ENCODE measurements around the gene S100A3. TPM values are rescaled to one million over a fixed set of nuclear protein-coding genes. Genes with fewer than 3 reads are reported as not detected.
"Not testable (repeated sequence)": the region's sequence is repeated elsewhere in the genome, so short reads cannot be mapped to it uniquely, and the experiment has no call there.

The S100A3 gene
- not detected in 2 replicates for total RNA-seq
- long read RNA-seq = 0 reads

GRCh38 chr1:153548722-153549688 is at the start of gene S100A3:
S100A3 (minus strand) TSS chr1:153549258; CDS start chr1:153548485, 773 bp downstream.
- Mint-ChIP-seq H3K4me1 (peaks cover 64% of the 10 kb centered on the region), H3K4me3 (peak within 1 kb of the TSS; percentile 38), H3K36me3 (ENCODE audit: low read depth) (no peaks in the 10 kb centered on the region), H3K9me3 (no peaks in the 10 kb centered on the region), H3K27ac (ENCODE audit: unreplicated experiment) (peak within 1 kb of the TSS; percentile 75), H3K27me3 (ENCODE audit: low read depth) (no peaks in the 10 kb centered on the region)
- no peak for TF ChIP-seq CTCF (conservative IDR thresholded peaks at IDR 0.05)
- DNase-seq (ENCODE audit: low read depth, low spot score) = no peak

GRCh38 chr1:153598309-153599172 is 49.5 kb upstream of the S100A3 start:
- no peak for TF ChIP-seq CTCF (conservative IDR thresholded peaks at IDR 0.05)
- Mint-ChIP-seq H3K27ac (ENCODE audit: unreplicated experiment) (peak overlapping the region; percentile 94), H3K4me3 (peak overlapping the region; percentile 14), H3K27me3 (ENCODE audit: low read depth) (no peaks in the 10 kb centered on the region), H3K4me1 (peaks cover 25% of the 10 kb centered on the region), H3K9me3 (no peaks in the 10 kb centered on the region), H3K36me3 (ENCODE audit: low read depth) (no peaks in the 10 kb centered on the region)
- DNase-seq (ENCODE audit: low read depth, low spot score) = no peak

- Mint-ChIP-seq H3K27me3 (ENCODE audit: low read depth) (no peaks in the 10 kb centered on the region), H3K4me1 (peaks cover 35% of the 10 kb centered on the region), H3K27ac (ENCODE audit: unreplicated experiment) (peak overlapping the region; percentile 35)
Measured at GRCh38 chr1:153597206-153597605, 48.1 kb upstream of the S100A3 start.

GRCh38 chr1:153592748-153593147 is 43.7 kb upstream of the S100A3 start:
- Mint-ChIP-seq H3K4me1 (peaks cover 27% of the 10 kb centered on the region), H3K4me3 (peak overlapping the region; percentile 22), H3K27me3 (ENCODE audit: low read depth) (no peaks in the 10 kb centered on the region), H3K36me3 (ENCODE audit: low read depth) (no peaks in the 10 kb centered on the region), H3K27ac (ENCODE audit: unreplicated experiment) (peak overlapping the region; percentile 23), H3K9me3 (no peaks in the 10 kb centered on the region)
- no peak for DNase-seq (ENCODE audit: low read depth, low spot score)
- TF ChIP-seq CTCF (conservative IDR thresholded peaks at IDR 0.05) = no peak

More at GRCh38 chr1:153597206-153597605, 48.1 kb upstream of the S100A3 start:
- no peaks in the 10 kb centered on the region for H3K9me3 Mint-ChIP-seq
- no peak for TF ChIP-seq CTCF (conservative IDR thresholded peaks at IDR 0.05)
- H3K4me3 Mint-ChIP-seq = no peak overlapping the region
- no peak for DNase-seq (ENCODE audit: low read depth, low spot score)
- H3K36me3 Mint-ChIP-seq (ENCODE audit: low read depth) = no peaks in the 10 kb centered on the region

GRCh38 chr1:153588482-153588881 is 39.4 kb upstream of the S100A3 start:
- no peak for TF ChIP-seq CTCF (conservative IDR thresholded peaks at IDR 0.05)
- Mint-ChIP-seq H3K27me3 (ENCODE audit: low read depth) (no peaks in the 10 kb centered on the region), H3K27ac (ENCODE audit: unreplicated experiment) (no peak overlapping the region), H3K4me1 (peaks cover 47% of the 10 kb centered on the region), H3K36me3 (ENCODE audit: low read depth) (no peaks in the 10 kb centered on the region), H3K4me3 (no peak overlapping the region), H3K9me3 (no peaks in the 10 kb centered on the region)
- no peak for DNase-seq (ENCODE audit: low read depth, low spot score)

GRCh38 chr1:153588033-153588432 is 39.0 kb upstream of the S100A3 start:
- not testable (repeated sequence) for H3K36me3 Mint-ChIP-seq (ENCODE audit: low read depth); H3K27me3 Mint-ChIP-seq (ENCODE audit: low read depth); H3K27ac Mint-ChIP-seq (ENCODE audit: unreplicated experiment); H3K4me3 Mint-ChIP-seq; H3K9me3 Mint-ChIP-seq; DNase-seq (ENCODE audit: low read depth, low spot score)
- peaks cover 47% of the 10 kb centered on the region for H3K4me1 Mint-ChIP-seq

All from neural crest cell (in vitro differentiated cells).